Keratinocyte (primary cell): Measurements from ENCODE around the gene INSR. TPM values are rescaled to one million over a fixed set of nuclear protein-coding genes. Genes with fewer than 3 reads are reported as not detected.

Experiments
- DNase-seq: peaks from one replicate; pipeline ENCODE4 v3.0.0-alpha.2; 2011; ENCODE audit warnings: low read depth, missing footprints, low spot score
- FAIRE-seq: peaks from 2 replicates; lab custom pipeline; 2011; peaks lifted over from hg19 to GRCh38; lab: Jason Lieb, UNC
- H2AFZ ChIP-seq: 2 replicates; pipeline ENCODE4 v1.6.0; 2012; ENCODE audit warnings: low read length, control low read depth, inconsistent platforms; ENCODE audit not compliant: control insufficient read depth
- H3K27ac ChIP-seq: 2 replicates; pipeline ENCODE4 v1.5.1; 2011; ENCODE audit warnings: low read length; ENCODE audit not compliant: control insufficient read depth, insufficient read depth
- H3K27me3 ChIP-seq: 3 replicates; pipeline ENCODE4 v1.6.0; 2011; ENCODE audit warnings: low read length; ENCODE audit not compliant: control insufficient read depth, insufficient read depth; ENCODE audit errors: extremely low read depth
- H3K36me3 ChIP-seq, 2 experiments: 2 replicates in 1 of 2; 3 replicates in 1 of 2; pipeline ENCODE4 v1.5.1; 2011; ENCODE audit warnings: low read length in 2 of 2, mild to moderate bottlenecking in 1 of 2; ENCODE audit not compliant: control insufficient read depth in 2 of 2, insufficient read depth in 2 of 2; ENCODE audit errors: extremely low read depth in 1 of 2
- H3K4me1 ChIP-seq: 3 replicates; pipeline ENCODE4 v1.5.1; 2011; ENCODE audit warnings: low read length; ENCODE audit not compliant: control insufficient read depth, insufficient read depth; ENCODE audit errors: extremely low read depth
- H3K4me2 ChIP-seq: 3 replicates; pipeline ENCODE4 v1.6.0; 2011; ENCODE audit warnings: low read depth, low read length; ENCODE audit not compliant: control insufficient read depth, insufficient read depth; ENCODE audit errors: extremely low read depth
- H3K4me3 ChIP-seq, 3 experiments: fragments of 200-600 bp in 1 of 3; sonication (generic) in 1 of 3; 2 replicates in 2 of 3; 3 replicates in 1 of 3; pipeline ENCODE4 v1.5.1; 2011 to 2016; ENCODE audit warnings: low read length in 3 of 3, mild to moderate bottlenecking in 3 of 3, control low read depth in 2 of 3, inconsistent platforms in 1 of 3, low read depth in 1 of 3, mixed read lengths in 1 of 3, mixed run types in 1 of 3, moderate library complexity in 1 of 3; ENCODE audit not compliant: control insufficient read depth in 2 of 3, insufficient read depth in 2 of 3; ENCODE audit errors: extremely low read depth in 1 of 3
- H3K79me2 ChIP-seq: 2 replicates; pipeline ENCODE4 v1.6.0; 2012; ENCODE audit warnings: low read length; ENCODE audit not compliant: control insufficient read depth, insufficient read depth
- H3K9ac ChIP-seq: 3 replicates; pipeline ENCODE4 v1.6.0; 2011; ENCODE audit warnings: low read length; ENCODE audit not compliant: control insufficient read depth, insufficient read depth; ENCODE audit errors: extremely low read depth
- H3K9me1 ChIP-seq: 3 replicates; pipeline ENCODE4 v1.6.0; 2011; ENCODE audit warnings: low read length; ENCODE audit not compliant: control insufficient read depth, insufficient read depth; ENCODE audit errors: extremely low read depth
- H3K9me3 ChIP-seq: 2 replicates; pipeline ENCODE4 v1.5.1; 2012; ENCODE audit warnings: low read depth, low read length; ENCODE audit not compliant: control insufficient read depth
- H4K20me1 ChIP-seq: 3 replicates; pipeline ENCODE4 v1.6.0; 2011; ENCODE audit warnings: low read length; ENCODE audit not compliant: control insufficient read depth, insufficient read depth; ENCODE audit errors: extremely low read depth
- CTCF ChIP-seq, 3 experiments: IDR thresholded peaks in 1 of 3; conservative IDR thresholded peaks in 1 of 3; optimal IDR thresholded peaks in 1 of 3; 2 replicates in 2 of 3; 3 replicates in 1 of 3; pipeline versions ENCODE3 to v1.5.1; 2011; ENCODE audit warnings: low read length in 3 of 3, mild to moderate bottlenecking in 3 of 3, moderate library complexity in 2 of 3, control low read depth in 1 of 3, inconsistent platforms in 1 of 3; ENCODE audit not compliant: insufficient read depth in 2 of 3; ENCODE audit errors: extremely low read depth in 1 of 3
- EZH2 ChIP-seq: IDR thresholded peaks from one replicate; pipeline ENCODE4 v1.6.1; 2012; ENCODE audit warnings: inconsistent platforms, mild to moderate bottlenecking, low read length, moderate library complexity
- dilution Hi-C: fragments of 300-500 bp; cut with MboI; formaldehyde crosslinking; loops from one replicate; pipeline ENCODE4 v1.7.0; 2020; ENCODE audit warnings: low sequenced_read_pairs; ENCODE audit not compliant: extremely low pct_ligation_motif_present
- polyA plus RNA-seq, 5 experiments: library from polyadenylated mRNA; depleted of rRNA in 3 of 5; stranded (reverse) in 3 of 5; stranded (forward) in 1 of 5; unstranded in 1 of 5; fragments of >200 nt; gene quantifications; 1 replicate in 1 of 5; 2 replicates in 3 of 5; 3 replicates in 1 of 5; pipeline versions ENCODE4 v1.2.1 to v1.2.3, GENCODE V29; 2011 to 2012; ENCODE audit warnings: missing spikeins in 2 of 5, low read depth in 1 of 5, low replicate concordance in 1 of 5

The INSR gene
- polyA plus RNA-seq, 1 donor (not counting 4 experiments of a cell fraction or from before 2014, with no cell fraction given), result 1.2 TPM

GRCh38 chr19:7267792-7268704, 26.2 kb downstream of the INSR start:
- Histone ChIP-seq H3K9me1 (no peaks in the 10 kb centered on the region), H3K4me3 (no peak overlapping the region), H4K20me1 (no peaks in the 10 kb centered on the region), H3K4me1 (no peaks in the 10 kb centered on the region), H3K4me2 (no peak overlapping the region), H3K36me3 (no peaks in the 10 kb centered on the region), H3K79me2 (no peaks in the 10 kb centered on the region), H3K27me3 (no peaks in the 10 kb centered on the region), H3K9ac (no peak overlapping the region), H2AFZ (no peak overlapping the region), H3K27ac (no peak overlapping the region), H3K9me3 (no peaks in the 10 kb centered on the region)
- no peak for DNase-seq
- dilution Hi-C loops, result loop anchor here (10.0 kb wide), 1 partner anchor 67 kb away; no protein-coding TSS in a partner anchor
- no peak for FAIRE-seq
- TF ChIP-seq EZH2 (no peak), CTCF (optimal IDR thresholded peaks at IDR 0.05 in 1 of 3, IDR thresholded peaks at IDR 0.05 in 1 of 3, conservative IDR thresholded peaks at IDR 0.05 in 1 of 3; ENCODE audit: extremely low read depth in 1 of 3, insufficient read depth in 2 of 3, low read length in 3 of 3) (no peak)

- Histone ChIP-seq H3K9me3 (no peaks in the 10 kb centered on the region), H4K20me1 (no peaks in the 10 kb centered on the region), H3K4me1 (no peaks in the 10 kb centered on the region), H3K79me2 (no peaks in the 10 kb centered on the region), H2AFZ (no peak overlapping the region), H3K9me1 (no peaks in the 10 kb centered on the region), H3K36me3 (no peaks in the 10 kb centered on the region), H3K27ac (no peak overlapping the region), H3K4me3 (no peak overlapping the region), H3K9ac (no peak overlapping the region), H3K27me3 (no peaks in the 10 kb centered on the region), H3K4me2 (no peak overlapping the region)
- FAIRE-seq (no peak), DNase-seq (no peak)
- dilution Hi-C loops, result loop anchor here (10.0 kb wide), 1 partner anchor 68 kb away; no protein-coding TSS in a partner anchor
- TF ChIP-seq EZH2 (no peak), CTCF (optimal IDR thresholded peaks at IDR 0.05 in 1 of 3, IDR thresholded peaks at IDR 0.05 in 1 of 3, conservative IDR thresholded peaks at IDR 0.05 in 1 of 3; ENCODE audit: extremely low read depth in 1 of 3, insufficient read depth in 2 of 3, low read length in 3 of 3) (no peak)
Observed at GRCh38 chr19:7266832-7267231, 27.4 kb downstream of the INSR start.
